Measurements from ENCODE around the gene DENND2A.
"Not testable (repeated sequence)": the region's sequence is repeated elsewhere in the genome, so short reads cannot be mapped to it uniquely, and the experiment has no call there.

DENND2A gene

GRCh38 chr7:140637400-140637799, 3.2 kb downstream of the DENND2A start:
- no peak for DNase-seq (ENCODE audit: low read depth)
- no peak for TF ChIP-seq CTCF (conservative IDR thresholded peaks at IDR 0.05; ENCODE audit: low read length)
- no peak overlapping the region for H3K4me3 ChIP-seq (ENCODE audit: low read length)

GRCh38 chr7:140635816-140636215, 4.8 kb downstream of the DENND2A start:
- TF ChIP-seq CTCF (conservative IDR thresholded peaks at IDR 0.05; ENCODE audit: low read length), result no peak
- DNase-seq (ENCODE audit: low read depth), result no peak
- no peak overlapping the region for H3K4me3 ChIP-seq (ENCODE audit: low read length)

- TF ChIP-seq CTCF (conservative IDR thresholded peaks at IDR 0.05; ENCODE audit: low read length), result no peak
- DNase-seq (ENCODE audit: low read depth), result no peak
- H3K4me3 ChIP-seq (ENCODE audit: low read length), result no peak overlapping the region
Observed at GRCh38 chr7:140635345-140635744, 5.3 kb downstream of the DENND2A start.

GRCh38 chr7:140631602-140632001, 9.0 kb downstream of the DENND2A start:
- DNase-seq (ENCODE audit: low read depth), result peak; percentile 28
- no peak for TF ChIP-seq CTCF (conservative IDR thresholded peaks at IDR 0.05; ENCODE audit: low read length)
- H3K4me3 ChIP-seq (ENCODE audit: low read length), result no peak overlapping the region

- no peak for TF ChIP-seq CTCF (conservative IDR thresholded peaks at IDR 0.05; ENCODE audit: low read length)
- DNase-seq (ENCODE audit: low read depth), result no peak
- no peak overlapping the region for H3K4me3 ChIP-seq (ENCODE audit: low read length)
Observed at GRCh38 chr7:140631021-140631420, 9.6 kb downstream of the DENND2A start.

GRCh38 chr7:140625908-140626868, 14.4 kb downstream of the DENND2A start:
- H3K4me3 ChIP-seq (ENCODE audit: low read length), result no peak overlapping the region; the same call in 1 of the 2 replicates
- peak; percentile 97 for DNase-seq (ENCODE audit: low read depth)
- no peak for TF ChIP-seq CTCF (conservative IDR thresholded peaks at IDR 0.05; ENCODE audit: low read length)

GRCh38 chr7:140625192-140625558, 15.4 kb downstream of the DENND2A start:
- H3K4me3 ChIP-seq (ENCODE audit: low read length), result not testable (repeated sequence)

More at GRCh38 chr7:140625192-140625558, 15.4 kb downstream of the DENND2A start:
- DNase-seq (ENCODE audit: low read depth), result not testable (repeated sequence)
